ENCODE results near the gene SMPX. TPM values are rescaled to one million over a fixed set of nuclear protein-coding genes. Genes with fewer than 3 reads are reported as not detected.
"Not testable (repeated sequence)": the region's sequence is repeated elsewhere in the genome, so short reads cannot be mapped to it uniquely, and the experiment has no call there.

Gene SMPX
- total and polyA plus RNA-seq, 8 donors, result 1.0 to 126 (median 13.9) TPM; not detected in 2

GRCh38 chrX:21781525-21781924 is 23.6 kb upstream of the SMPX start:
- Histone ChIP-seq H3K27me3 (no peaks in the 10 kb centered on the region), H3K27ac (no peak overlapping the region), H3K4me3 (no peak overlapping the region), H3K4me1 (no peaks in the 10 kb centered on the region), H3K36me3 (no peaks in the 10 kb centered on the region), H3K9me3 (no peaks in the 10 kb centered on the region)
- intact Hi-C loops (cut with DNase I; ENCODE audit: low total_unique reads), result no loop called here
- TF ChIP-seq POLR2A (IDR thresholded peaks at IDR 0.05) (no peak), EP300 (IDR thresholded peaks at IDR 0.05) (no peak), POLR2AphosphoS5 (IDR thresholded peaks at IDR 0.05) (no peak), CTCF (IDR thresholded peaks at IDR 0.05) (no peak)
- 31 to 81% (median 71%) methylated on average over 1 of the region's 1 CpG for WGBS, 5 donors
- DNase-seq, result no peak

- WGBS, 5 donors, result 50 to 64% (median 59%) methylated on average over 3 of the region's 3 CpGs
- H3K9me3 ChIP-seq, result no peaks in the 10 kb centered on the region
- no peak overlapping the region for H3K27ac ChIP-seq
- no peak for TF ChIP-seq POLR2A (IDR thresholded peaks at IDR 0.05)
- intact Hi-C loops (cut with DNase I; ENCODE audit: low total_unique reads), result no loop called here
- no peaks in the 10 kb centered on the region for H3K27me3 ChIP-seq
- no peak for DNase-seq
- H3K36me3 ChIP-seq, result no peaks in the 10 kb centered on the region
- H3K4me1 ChIP-seq, result no peaks in the 10 kb centered on the region
- no peak overlapping the region for H3K4me3 ChIP-seq
These were observed 21.2 kb upstream of the SMPX start for GRCh38 chrX:21779095-21779494.

GRCh38 chrX:21778236-21778635 is 20.3 kb upstream of the SMPX start:
- H3K4me3 ChIP-seq, result no peak overlapping the region
- TF ChIP-seq EP300 (IDR thresholded peaks at IDR 0.05) (no peak), POLR2A (IDR thresholded peaks at IDR 0.05) (no peak), POLR2AphosphoS5 (IDR thresholded peaks at IDR 0.05) (no peak), CTCF (IDR thresholded peaks at IDR 0.05) (no peak)
- no peaks in the 10 kb centered on the region for H3K4me1 ChIP-seq
- H3K27ac ChIP-seq, result no peak overlapping the region
- no peak for DNase-seq
- 7 to 67% (median 18%) methylated on average over 1 of the region's 1 CpG for WGBS, 5 donors
- intact Hi-C loops (cut with DNase I; ENCODE audit: low total_unique reads), result no loop called here
- H3K36me3 ChIP-seq, result no peaks in the 10 kb centered on the region
- H3K9me3 ChIP-seq, result no peaks in the 10 kb centered on the region
- H3K27me3 ChIP-seq, result no peaks in the 10 kb centered on the region

GRCh38 chrX:21775128-21775527 is 17.2 kb upstream of the SMPX start:
- H3K9me3 ChIP-seq; H3K4me3 ChIP-seq; H3K36me3 ChIP-seq; H3K27ac ChIP-seq; intact Hi-C loops (cut with DNase I; ENCODE audit: low total_unique reads); H3K27me3 ChIP-seq; H3K4me1 ChIP-seq; DNase-seq: not testable (repeated sequence)

- WGBS, 5 donors, result 28 to 68% (median 43%) methylated on average over 2 of the region's 2 CpGs
- H3K27me3 ChIP-seq; H3K36me3 ChIP-seq; H3K9me3 ChIP-seq; intact Hi-C loops (cut with DNase I; ENCODE audit: low total_unique reads); DNase-seq; H3K27ac ChIP-seq; H3K4me1 ChIP-seq; H3K4me3 ChIP-seq: not testable (repeated sequence)
These were observed 15.1 kb upstream of the SMPX start for GRCh38 chrX:21773036-21773435.

GRCh38 chrX:21770631-21771321 is 12.9 kb upstream of the SMPX start:
- intact Hi-C loops (cut with DNase I; ENCODE audit: low total_unique reads), result no loop called here
- H3K27me3 ChIP-seq, result peaks cover 0 to 7% (median 0%) of the 10 kb centered on the region in 3 donors
- H3K4me1 ChIP-seq, result no peaks in the 10 kb centered on the region
- TF ChIP-seq EP300 (IDR thresholded peaks at IDR 0.05) (no peak), CTCF (IDR thresholded peaks at IDR 0.05) (no peak), POLR2A (IDR thresholded peaks at IDR 0.05) (no peak), POLR2AphosphoS5 (IDR thresholded peaks at IDR 0.05) (no peak)
- H3K4me3 ChIP-seq, result no peak overlapping the region
- DNase-seq, result no peak
- H3K27ac ChIP-seq, result no peak overlapping the region
- no peaks in the 10 kb centered on the region for H3K9me3 ChIP-seq
- no peaks in the 10 kb centered on the region for H3K36me3 ChIP-seq
- whole genome bisulfite sequencing, 5 donors, result 69 to 92% (median 76%) methylated on average over 4 to 10 of the region's 10 CpGs

Measured in stomach (tissue), 9 donors.